Activated T-cell treated with anti-CD3 and anti-CD28 coated beads for 4 hours (primary cell): ENCODE data around the gene CEP85L.

Experiments
- DNase-seq: peaks from one replicate; pipeline ENCODE4 v3.0.0-alpha.2; 2020

The CEP85L gene

GRCh38 chr6:118530942-118531341 lies 120.4 kb downstream of the CEP85L start:
- no peak for DNase-seq

- DNase-seq = no peak
Measured at GRCh38 chr6:118529756-118530155, 121.6 kb downstream of the CEP85L start.

- DNase-seq = no peak
Measured at GRCh38 chr6:118528129-118528528, 123.3 kb downstream of the CEP85L start.

GRCh38 chr6:118525913-118526780 lies 125.2 kb downstream of the CEP85L start:
- DNase-seq = no peak

- no peak for DNase-seq
Measured at GRCh38 chr6:118524686-118525085, 126.7 kb downstream of the CEP85L start.

- no peak for DNase-seq
Measured at GRCh38 chr6:118523216-118523615, 128.2 kb downstream of the CEP85L start.

GRCh38 chr6:118522422-118522821 lies 129.0 kb downstream of the CEP85L start:
- DNase-seq = no peak

- no peak for DNase-seq
Measured at GRCh38 chr6:118514689-118515088, 136.7 kb downstream of the CEP85L start.

GRCh38 chr6:118511930-118512715 lies 139.3 kb downstream of the CEP85L start:
- DNase-seq = no peak

- DNase-seq = no peak
Measured at GRCh38 chr6:118509009-118509617, 142.3 kb downstream of the CEP85L start.

- DNase-seq = no peak
Measured at GRCh38 chr6:118507636-118508035, 143.8 kb downstream of the CEP85L start.

GRCh38 chr6:118506071-118506638 lies 145.2 kb downstream of the CEP85L start:
- no peak for DNase-seq

- no peak for DNase-seq
Measured at GRCh38 chr6:118505656-118506055, 145.7 kb downstream of the CEP85L start.

- DNase-seq = no peak
Measured at GRCh38 chr6:118504611-118505010, 146.8 kb downstream of the CEP85L start.

GRCh38 chr6:118502169-118502568 lies 149.2 kb downstream of the CEP85L start:
- DNase-seq = no peak

GRCh38 chr6:118501765-118502164 lies 149.6 kb downstream of the CEP85L start:
- no peak for DNase-seq

GRCh38 chr6:118501099-118501498 lies 150.3 kb downstream of the CEP85L start:
- no peak for DNase-seq

- no peak for DNase-seq
Measured at GRCh38 chr6:118500130-118501015, 151.0 kb downstream of the CEP85L start.

- DNase-seq = no peak
Measured at GRCh38 chr6:118495485-118496280, 155.7 kb downstream of the CEP85L start.

GRCh38 chr6:118494091-118494490 lies 157.3 kb downstream of the CEP85L start:
- no peak for DNase-seq

- no peak for DNase-seq
Measured at GRCh38 chr6:118489990-118490389, 161.4 kb downstream of the CEP85L start.
